T-cell (primary cell): Measurements from ENCODE around the gene AP3D1. TPM values are rescaled to one million over a fixed set of nuclear protein-coding genes. Genes with fewer than 3 reads are reported as not detected.
"Not testable (repeated sequence)": the region's sequence is repeated elsewhere in the genome, so short reads cannot be mapped to it uniquely, and the experiment has no call there.

Source experiments
- ATAC-seq, 4 experiments: fragments of 200-7000 bp in 3 of 4; fragments of 150-1000 bp in 1 of 4; cut with Tn5 transposase; replicated peaks in 1 of 4; 1 replicate in 3 of 4; 2 replicates in 1 of 4; pipeline ENCODE4 v1.10.0; 2021; ENCODE audit warnings: moderate library complexity in 3 of 4, mild to moderate bottlenecking in 2 of 4, moderate number of reproducible peaks in 1 of 4
- CTCF ChIA-PET, 2 donors: fragments of 300-600 bp; sonication (Branson Sonifier 250); formaldehyde crosslinking; loops; one replicate each; lab custom pipeline; 2022; ENCODE audit warnings: antibody characterized with exemption in 2 of 2; lab: Charles Lee
- POLR2A ChIA-PET, 2 donors: fragments of 300-600 bp; sonication (Branson Sonifier 250); formaldehyde crosslinking; loops; one replicate each; lab custom pipeline; 2022; ENCODE audit warnings: antibody characterized with exemption in 2 of 2; lab: Charles Lee
- DNase-seq, 35 experiments: peaks; one replicate each; pipeline versions ENCODE4 v3.0.0 to v3.0.0-alpha.2; 2013 to 2023
- H3K27ac ChIP-seq: one replicate; pipeline ENCODE4 v1.5.1; 2013; ENCODE audit warnings: low read length
- H3K27me3 ChIP-seq, 2 experiments: replicated peaks in 1 of 2; 1 replicate in 1 of 2; 2 replicates in 1 of 2; pipeline versions ENCODE4 v1.6.1 to v1.7.0; 2013; ENCODE audit warnings: low read length in 1 of 2, mixed read lengths in 1 of 2; ENCODE audit not compliant: control insufficient read depth in 2 of 2, insufficient read depth in 2 of 2; ENCODE audit errors: extremely low read depth in 1 of 2
- H3K36me3 ChIP-seq, 2 donors: 1 replicate in 1 of 2; 2 replicates in 1 of 2; pipeline versions ENCODE4 v1.6.1 to v1.7.0; 2013; ENCODE audit warnings: low read length in 1 of 2; ENCODE audit not compliant: control insufficient read depth in 2 of 2, insufficient read depth in 1 of 2; ENCODE audit errors: extremely low read depth in 1 of 2
- H3K4me1 ChIP-seq, 2 experiments: 1 replicate in 1 of 2; 2 replicates in 1 of 2; pipeline versions ENCODE4 v1.6.1 to v1.7.0; 2013; ENCODE audit warnings: low read length in 2 of 2, mixed read lengths in 1 of 2; ENCODE audit not compliant: insufficient read depth in 2 of 2, control insufficient read depth in 1 of 2; ENCODE audit errors: extremely low read depth in 1 of 2
- H3K4me3 ChIP-seq, 2 donors: 1 replicate in 1 of 2; 2 replicates in 1 of 2; pipeline versions ENCODE4 v1.5.1 to v1.7.0; 2013; ENCODE audit warnings: mild to moderate bottlenecking in 2 of 2, low read length in 1 of 2, moderate library complexity in 1 of 2; ENCODE audit not compliant: control insufficient read depth in 1 of 2; ENCODE audit errors: extremely low read depth in 1 of 2
- H3K9me3 ChIP-seq: 2 replicates; pipeline ENCODE4 v1.7.0; 2013
- H3K27ac Mint-ChIP-seq, 2 donors: one replicate each; pipeline ENCODE4 v1.8.0; 2020 to 2021; ENCODE audit warnings: mild to moderate bottlenecking in 2 of 2, mixed read lengths in 2 of 2
- H3K27me3 Mint-ChIP-seq, 2 donors: one replicate each; pipeline ENCODE4 v1.8.0; 2021 to 2022; ENCODE audit warnings: mixed read lengths in 2 of 2
- H3K36me3 Mint-ChIP-seq: one replicate; pipeline ENCODE4 v1.8.0; 2021; ENCODE audit warnings: mixed read lengths
- H3K4me1 Mint-ChIP-seq, 3 donors: one replicate each; pipeline ENCODE4 v1.8.0; 2020 to 2022; ENCODE audit warnings: mixed read lengths in 3 of 3, mild to moderate bottlenecking in 1 of 3
- H3K4me3 Mint-ChIP-seq, 3 donors: one replicate each; pipeline ENCODE4 v1.8.0; 2020 to 2022; ENCODE audit warnings: mild to moderate bottlenecking in 3 of 3, mixed read lengths in 3 of 3, moderate library complexity in 3 of 3
- H3K9me3 Mint-ChIP-seq, 3 donors: one replicate each; pipeline ENCODE4 v1.8.0; 2020 to 2022; ENCODE audit warnings: mixed read lengths in 3 of 3
- WGBS: methylation state at CpG from one replicate; pipeline ENCODE4 v1.1.5; 2013; ENCODE audit warnings: missing lambda C conversion rate; ENCODE audit not compliant: insufficient coverage; 5-methylcytosine and 5-hydroxymethylcytosine counted together
- total RNA-seq, 35 experiments: library from RNA in 6 of 35; stranded (reverse) in 6 of 35; fragments of 120-200 nt in 1 of 35; gene quantifications; one replicate each; pipeline versions ENCODE4 v1.2.1 to v1.2.4 and lab custom pipeline; 2013 to 2026

The AP3D1 gene
- total RNA-seq, 5 donors from 2014 or later (not counting 1 experiment from before 2014, with no cell fraction given), result 78.6 to 91.5 (median 86.7) TPM

DNA sequence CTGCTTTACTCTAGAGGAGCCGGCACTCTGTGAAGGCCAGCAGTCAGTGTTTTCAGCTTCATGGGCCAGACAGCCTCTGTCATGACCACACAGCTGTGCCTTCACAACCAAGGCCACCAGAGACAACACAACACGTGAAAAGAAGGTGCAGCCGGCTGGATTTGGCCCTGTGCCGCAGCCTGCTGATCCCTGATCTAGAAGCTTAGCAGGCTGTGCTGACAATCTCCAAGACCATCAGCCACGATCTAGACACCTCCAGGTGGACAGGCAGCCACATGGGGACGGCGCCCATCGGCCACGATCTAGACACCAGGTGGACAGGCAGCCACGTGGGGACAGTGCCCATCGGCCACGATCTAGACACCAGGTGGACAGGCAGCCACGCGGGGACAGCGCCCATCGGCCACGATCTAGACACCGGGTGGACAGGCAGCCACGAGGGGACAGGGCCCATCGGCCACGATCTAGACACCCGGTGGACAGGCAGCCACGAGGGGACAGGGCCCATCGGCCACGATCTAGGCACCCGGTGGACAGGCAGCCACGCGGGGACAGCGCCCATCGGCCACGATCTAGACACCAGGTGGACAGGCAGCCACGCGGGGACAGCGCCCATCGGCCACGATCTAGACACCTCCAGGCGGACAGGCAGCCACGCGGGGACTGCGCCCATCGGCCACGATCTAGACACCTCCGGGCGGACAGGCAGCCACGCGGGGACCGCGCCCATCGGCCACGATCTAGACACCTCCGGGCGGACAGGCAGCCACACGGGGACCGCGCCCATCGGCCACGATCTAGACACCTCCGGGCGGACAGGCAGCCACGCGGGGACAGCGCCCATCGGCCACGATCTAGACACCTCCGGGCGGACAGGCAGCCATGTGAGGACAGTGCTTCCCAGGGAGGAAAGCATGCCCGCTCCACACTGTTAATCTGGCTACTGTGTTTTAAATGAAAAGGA lies 20.1 kb downstream of the AP3D1 start:
- WGBS, result 96% methylated on average over 55 of the region's 67 CpGs
- H3K27ac Mint-ChIP-seq, result not testable (repeated sequence)

DNA sequence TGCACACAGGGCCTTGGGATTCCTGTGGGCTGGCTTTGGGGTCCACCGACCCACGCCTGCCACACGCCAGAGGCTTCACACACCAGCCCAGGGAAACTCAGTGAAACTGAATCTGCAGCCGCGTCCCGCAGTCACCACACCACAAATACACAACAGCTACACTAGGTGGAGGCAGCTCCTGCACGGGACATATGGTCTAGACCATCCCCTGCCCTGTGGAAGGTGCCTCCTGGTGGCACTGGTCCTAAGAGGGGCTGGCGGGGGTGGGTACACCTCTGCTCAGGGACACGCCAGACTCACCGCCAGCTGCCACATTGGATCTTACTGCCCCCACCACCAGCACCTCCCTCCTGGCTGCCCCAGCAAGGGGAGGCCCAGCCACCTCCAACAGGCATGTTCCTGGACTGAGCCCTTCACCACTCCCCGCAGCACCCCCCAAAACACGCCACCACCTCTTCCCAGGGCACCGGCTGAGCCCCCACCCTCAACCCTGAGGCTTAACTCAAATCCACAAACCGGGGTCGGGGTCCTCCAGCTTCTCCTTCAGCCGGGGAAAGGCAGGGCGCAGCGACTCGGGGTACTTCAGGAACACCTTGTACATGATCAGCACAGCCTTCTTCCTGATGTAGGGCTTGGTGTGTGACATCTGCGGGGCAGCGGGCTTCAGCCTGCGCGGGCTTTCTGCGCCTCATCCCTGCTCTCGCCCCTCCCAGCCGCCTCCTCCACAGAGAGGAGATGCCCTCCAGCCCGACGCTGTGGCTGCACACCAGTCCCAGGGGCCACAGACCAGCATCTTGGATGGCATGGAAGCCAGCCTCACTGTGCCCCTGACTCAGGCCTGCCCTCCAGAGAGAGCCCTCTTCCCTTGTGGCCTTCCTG lies 21.2 kb downstream of the AP3D1 start:
- no peaks in the 10 kb centered on the region for H3K9me3 ChIP-seq
- Mint-ChIP-seq H3K27me3 (no peaks in the 10 kb centered on the region), H3K4me3 (no peak overlapping the region), H3K9me3 (no peaks in the 10 kb centered on the region), H3K27ac (no peak overlapping the region), H3K4me1 (no peaks in the 10 kb centered on the region), H3K36me3 (peaks cover 8% of the 10 kb centered on the region)
- ATAC-seq (no peak), DNase-seq (no peak)
- no peak overlapping the region for H3K27ac ChIP-seq
- no peaks in the 10 kb centered on the region for H3K27me3 ChIP-seq
- WGBS, result 95% methylated on average over 23 of the region's 28 CpGs
- CTCF ChIA-PET, result interaction anchor here in 1 of 2 donors (0.6 kb wide), 1 partner anchor 304 kb away, joined by 3 read pairs; no protein-coding TSS in a partner anchor
- H3K4me1 ChIP-seq, result no peaks in the 10 kb centered on the region
- POLR2A ChIA-PET, result interaction anchor here in 1 of 2 donors (0.6 kb wide), 2 partner anchors 16 to 27 kb away, joined by 3 read pairs; no protein-coding TSS in a partner anchor
- H3K4me3 ChIP-seq, result no peak overlapping the region
- H3K36me3 ChIP-seq, result peaks cover 29 to 54% of the 10 kb centered on the region in 2 donors

More for the DNA sequence above, 20.1 kb downstream of the AP3D1 start:
- H3K4me1 Mint-ChIP-seq, H3K4me3 ChIP-seq, DNase-seq, H3K4me1 ChIP-seq, H3K27me3 ChIP-seq, H3K9me3 ChIP-seq, CTCF ChIA-PET, H3K9me3 Mint-ChIP-seq, H3K27ac ChIP-seq, ATAC-seq, H3K27me3 Mint-ChIP-seq, POLR2A ChIA-PET, H3K4me3 Mint-ChIP-seq: not testable (repeated sequence)
- H3K36me3 ChIP-seq, result peaks cover 29 to 60% of the 10 kb centered on the region in 2 donors
- H3K36me3 Mint-ChIP-seq, result peaks cover 12% of the 10 kb centered on the region

DNA sequence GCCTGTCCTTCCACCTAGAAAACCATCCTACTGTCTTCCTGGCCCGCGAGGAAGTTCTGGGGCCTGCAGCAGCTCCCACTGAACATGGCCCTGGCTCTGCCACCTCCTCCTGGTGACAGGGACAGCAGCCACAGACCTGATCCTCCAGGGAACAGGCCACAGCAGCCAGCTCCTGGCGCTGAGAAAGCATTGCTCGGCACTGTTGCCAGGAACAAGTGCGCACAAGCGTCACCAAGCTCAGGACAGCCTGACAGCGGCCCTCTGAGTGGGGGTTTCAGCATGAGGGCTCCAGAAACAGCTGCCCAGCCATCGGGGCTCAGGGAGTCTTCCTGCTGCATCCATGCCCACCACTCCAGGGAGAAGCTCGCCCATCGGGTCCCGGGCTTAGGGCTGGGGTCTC lies 21.9 kb downstream of the AP3D1 start:
- H3K36me3 Mint-ChIP-seq, result peaks cover 8% of the 10 kb centered on the region
- ChIA-PET POLR2A (interaction anchor here in 1 of 2 donors (0.6 kb wide), 1 partner anchor 16 kb away, joined by 3 read pairs; no protein-coding TSS in a partner anchor), CTCF (interaction anchor here in 1 of 2 donors (0.6 kb wide), 1 partner anchor 303 kb away, joined by 3 read pairs; no protein-coding TSS in a partner anchor)
- H3K27me3 ChIP-seq, result no peaks in the 10 kb centered on the region
- H3K4me3 ChIP-seq, result no peak overlapping the region
- H3K4me1 ChIP-seq, result no peaks in the 10 kb centered on the region
- no peaks in the 10 kb centered on the region for H3K4me1 Mint-ChIP-seq
- WGBS, result 100% methylated on average over 11 of the region's 11 CpGs
- H3K27me3 Mint-ChIP-seq, result no peaks in the 10 kb centered on the region
- no peak overlapping the region for H3K27ac Mint-ChIP-seq
- ATAC-seq (no peak), DNase-seq (no peak)
- no peaks in the 10 kb centered on the region for H3K9me3 Mint-ChIP-seq
- H3K36me3 ChIP-seq, result peaks cover 29 to 55% of the 10 kb centered on the region in 2 donors
- H3K27ac ChIP-seq, result no peak overlapping the region
- no peaks in the 10 kb centered on the region for H3K9me3 ChIP-seq
- no peak overlapping the region for H3K4me3 Mint-ChIP-seq

DNA sequence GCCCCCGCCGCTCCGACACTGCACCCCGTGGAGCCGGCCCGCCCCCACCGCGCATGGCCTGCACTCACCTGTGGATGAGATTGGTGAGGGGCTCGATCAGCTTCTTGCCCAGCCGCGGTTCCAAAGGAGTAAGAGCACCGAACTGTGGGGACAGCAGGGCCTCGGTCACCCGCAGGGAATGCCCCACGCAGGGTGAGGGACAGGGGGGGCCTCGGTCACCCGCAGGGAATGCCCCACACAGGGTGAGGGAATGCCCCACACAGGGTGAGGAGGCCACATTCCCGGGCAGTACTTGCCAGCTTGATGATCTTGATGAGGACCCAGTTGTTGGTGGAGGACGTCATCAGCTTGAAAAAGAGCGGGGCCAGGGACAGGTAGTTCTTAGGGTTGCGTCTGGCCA lies 22.3 kb downstream of the AP3D1 start:
- ChIA-PET POLR2A (no interaction called here), CTCF (no interaction called here)
- Mint-ChIP-seq H3K4me3 (no peak overlapping the region), H3K9me3 (no peaks in the 10 kb centered on the region), H3K36me3 (peaks cover 8% of the 10 kb centered on the region), H3K4me1 (no peaks in the 10 kb centered on the region), H3K27me3 (no peaks in the 10 kb centered on the region), H3K27ac (no peak overlapping the region)
- WGBS, result 93% methylated on average over 13 of the region's 21 CpGs
- Histone ChIP-seq H3K4me1 (no peaks in the 10 kb centered on the region), H3K36me3 (peaks cover 29 to 57% of the 10 kb centered on the region in 2 donors), H3K27me3 (no peaks in the 10 kb centered on the region), H3K27ac (no peak overlapping the region), H3K4me3 (no peak overlapping the region), H3K9me3 (no peaks in the 10 kb centered on the region)
- DNase-seq (no peak), ATAC-seq (no peak)

DNA sequence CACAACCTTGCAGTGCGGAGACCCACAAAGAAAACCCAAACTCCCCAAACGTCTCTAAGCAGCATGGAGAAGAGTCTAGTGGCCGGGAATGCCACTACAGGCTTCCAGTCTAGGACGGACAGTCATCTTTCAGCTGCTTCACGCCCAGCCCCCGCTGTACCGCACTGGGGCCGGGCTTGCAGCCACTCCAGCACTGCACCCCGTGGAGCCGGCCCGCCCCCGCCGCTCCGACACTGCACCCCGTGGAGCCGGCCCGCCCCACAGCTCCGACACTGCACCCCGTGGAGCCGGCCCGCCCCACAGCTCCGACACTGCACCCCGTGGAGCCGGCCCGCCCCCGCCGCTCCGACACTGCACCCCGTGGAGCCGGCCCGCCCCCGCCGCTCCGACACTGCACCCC lies 23.1 kb downstream of the AP3D1 start:
- peaks cover 29 to 64% of the 10 kb centered on the region in 2 donors for H3K36me3 ChIP-seq
- H3K9me3 Mint-ChIP-seq, H3K27ac Mint-ChIP-seq, H3K4me1 ChIP-seq, DNase-seq, POLR2A ChIA-PET, H3K9me3 ChIP-seq, H3K27me3 ChIP-seq, H3K27ac ChIP-seq, ATAC-seq, H3K4me1 Mint-ChIP-seq, H3K27me3 Mint-ChIP-seq, H3K4me3 Mint-ChIP-seq, CTCF ChIA-PET, H3K4me3 ChIP-seq, H3K36me3 Mint-ChIP-seq: not testable (repeated sequence)
- WGBS, result 83% methylated on average over 1 of the region's 34 CpGs

DNA sequence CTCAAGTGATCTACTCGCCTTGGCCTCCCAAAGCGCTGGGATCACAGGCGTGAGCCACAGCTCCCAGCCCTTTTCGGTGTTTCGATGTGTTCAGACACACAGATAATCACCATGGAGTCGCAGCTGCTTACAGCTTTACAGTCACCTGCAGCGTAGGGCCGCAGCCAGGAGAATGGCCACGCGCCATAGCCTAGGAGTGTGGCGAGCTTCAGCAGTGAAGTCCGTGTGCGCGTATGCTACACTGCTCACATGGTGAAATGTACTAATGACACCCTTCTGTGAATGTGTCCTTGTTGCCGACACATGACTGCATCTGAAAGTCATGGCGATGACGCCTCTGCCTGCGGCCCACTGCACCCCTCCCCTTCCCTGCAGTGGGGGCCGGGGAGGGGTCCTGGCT lies 23.6 kb downstream of the AP3D1 start:
- WGBS, result 92% methylated on average over 16 of the region's 19 CpGs
- Mint-ChIP-seq H3K27ac (no peak overlapping the region), H3K27me3 (no peaks in the 10 kb centered on the region), H3K4me3 (no peak overlapping the region), H3K9me3 (no peaks in the 10 kb centered on the region), H3K36me3 (peaks cover 8% of the 10 kb centered on the region), H3K4me1 (no peaks in the 10 kb centered on the region)
- no peaks in the 10 kb centered on the region for H3K27me3 ChIP-seq
- H3K4me3 ChIP-seq, result no peak overlapping the region
- H3K36me3 ChIP-seq, result peaks cover 25 to 67% of the 10 kb centered on the region in 2 donors
- no peaks in the 10 kb centered on the region for H3K9me3 ChIP-seq
- no peak for ATAC-seq
- no peak overlapping the region for H3K27ac ChIP-seq
- no peak for DNase-seq
- CTCF ChIA-PET, result no interaction called here
- no peaks in the 10 kb centered on the region for H3K4me1 ChIP-seq
- POLR2A ChIA-PET, result no interaction called here
